ENCODE data around the gene NECTIN1. TPM values are rescaled to one million over a fixed set of nuclear protein-coding genes. Genes with fewer than 3 reads are reported as not detected.
"Not testable (repeated sequence)": the region's sequence is repeated elsewhere in the genome, so short reads cannot be mapped to it uniquely, and the experiment has no call there.

Gene NECTIN1
- total RNA-seq, 1 experiment from 2014 or later: 4.3 TPM

GRCh38 chr11:119616586-119617339 is 112.2 kb downstream of the NECTIN1 start:
- no peak for DNase-seq (ENCODE audit: low read depth)

GRCh38 chr11:119615882-119616196 is 113.2 kb downstream of the NECTIN1 start:
- DNase-seq (ENCODE audit: low read depth): no peak

GRCh38 chr11:119615003-119615881 is 113.8 kb downstream of the NECTIN1 start:
- DNase-seq (ENCODE audit: low read depth): peak; percentile 70

- no peak for DNase-seq (ENCODE audit: low read depth)
Observed at GRCh38 chr11:119614222-119615002, 114.6 kb downstream of the NECTIN1 start.

GRCh38 chr11:119612814-119613213 is 116.2 kb downstream of the NECTIN1 start:
- no peak for DNase-seq (ENCODE audit: low read depth)

GRCh38 chr11:119610836-119611426 is 118.1 kb downstream of the NECTIN1 start:
- no peak for DNase-seq (ENCODE audit: low read depth)

- DNase-seq (ENCODE audit: low read depth): no peak
Observed at GRCh38 chr11:119608781-119609180, 120.2 kb downstream of the NECTIN1 start.

GRCh38 chr11:119608201-119608600 is 120.8 kb downstream of the NECTIN1 start:
- DNase-seq (ENCODE audit: low read depth): no peak

- DNase-seq (ENCODE audit: low read depth): no peak
Observed at GRCh38 chr11:119607726-119608125, 121.3 kb downstream of the NECTIN1 start.

GRCh38 chr11:119605137-119605665 is 123.8 kb downstream of the NECTIN1 start:
- no peak for DNase-seq (ENCODE audit: low read depth)

- DNase-seq (ENCODE audit: low read depth): no peak
Observed at GRCh38 chr11:119602745-119603373, 126.1 kb downstream of the NECTIN1 start.

GRCh38 chr11:119599864-119600541 is 129.0 kb downstream of the NECTIN1 start:
- peak; percentile 63 for DNase-seq (ENCODE audit: low read depth)

GRCh38 chr11:119595941-119596340 is 133.1 kb downstream of the NECTIN1 start:
- DNase-seq (ENCODE audit: low read depth): not testable (repeated sequence)

- DNase-seq (ENCODE audit: low read depth): peak; percentile 87
Observed at GRCh38 chr11:119594639-119595249, 134.3 kb downstream of the NECTIN1 start.

- DNase-seq (ENCODE audit: low read depth): no peak
Observed at GRCh38 chr11:119593346-119593745, 135.7 kb downstream of the NECTIN1 start.

- no peak for DNase-seq (ENCODE audit: low read depth)
Observed at GRCh38 chr11:119592642-119593041, 136.4 kb downstream of the NECTIN1 start.

- DNase-seq (ENCODE audit: low read depth): peak; percentile 63
Observed at GRCh38 chr11:119591836-119592310, 137.1 kb downstream of the NECTIN1 start.

GRCh38 chr11:119590651-119591351 is 138.2 kb downstream of the NECTIN1 start:
- peak; percentile 66 for DNase-seq (ENCODE audit: low read depth)

- DNase-seq (ENCODE audit: low read depth): no peak
Observed at GRCh38 chr11:119589001-119589400, 140.0 kb downstream of the NECTIN1 start.
